Osteocyte (in vitro differentiated cells): ENCODE data around the gene ZNF331. TPM values are rescaled to one million over a fixed set of nuclear protein-coding genes. Genes with fewer than 3 reads are reported as not detected.

ENCODE experiments used
- DNase-seq: peaks from one replicate; pipeline ENCODE4 v3.0.0; 2021; ENCODE audit warnings: mixed read lengths; ENCODE audit not compliant: unreplicated experiment; ENCODE audit errors: extremely low spot score
- H3K27ac Mint-ChIP-seq: one replicate; pipeline ENCODE4 v1.8.0; 2021; ENCODE audit warnings: mild to moderate bottlenecking, mixed read lengths; ENCODE audit not compliant: unreplicated experiment
- H3K27me3 Mint-ChIP-seq: one replicate; pipeline ENCODE4 v1.8.0; 2021; ENCODE audit warnings: mixed read lengths; ENCODE audit not compliant: unreplicated experiment
- H3K36me3 Mint-ChIP-seq: one replicate; pipeline ENCODE4 v1.8.0; 2021; ENCODE audit warnings: mixed read lengths; ENCODE audit not compliant: unreplicated experiment
- H3K4me1 Mint-ChIP-seq: one replicate; pipeline ENCODE4 v1.8.0; 2021; ENCODE audit warnings: mixed read lengths; ENCODE audit not compliant: unreplicated experiment
- H3K4me3 Mint-ChIP-seq: one replicate; pipeline ENCODE4 v1.8.0; 2021; ENCODE audit warnings: mild to moderate bottlenecking, moderate library complexity, mixed read lengths; ENCODE audit not compliant: unreplicated experiment
- H3K9me3 Mint-ChIP-seq: one replicate; pipeline ENCODE4 v1.8.0; 2021; ENCODE audit warnings: mixed read lengths; ENCODE audit not compliant: unreplicated experiment
- total RNA-seq: library from RNA; stranded (reverse); gene quantifications from 2 replicates; pipeline ENCODE4 v1.2.1, GENCODE V29; 2021
- TF ChIP-seq, protein P1 (sequence below): fragments of 200-600 bp; sonication (generic); IDR thresholded peaks from 2 replicates; pipeline ENCODE4 v1.5.0; 2021; ENCODE audit warnings: antibody characterized with exemption, mild to moderate bottlenecking, moderate library complexity

ZNF331 gene
- total RNA-seq, 1 donor from 2014 or later: 7.4 TPM

DNA sequence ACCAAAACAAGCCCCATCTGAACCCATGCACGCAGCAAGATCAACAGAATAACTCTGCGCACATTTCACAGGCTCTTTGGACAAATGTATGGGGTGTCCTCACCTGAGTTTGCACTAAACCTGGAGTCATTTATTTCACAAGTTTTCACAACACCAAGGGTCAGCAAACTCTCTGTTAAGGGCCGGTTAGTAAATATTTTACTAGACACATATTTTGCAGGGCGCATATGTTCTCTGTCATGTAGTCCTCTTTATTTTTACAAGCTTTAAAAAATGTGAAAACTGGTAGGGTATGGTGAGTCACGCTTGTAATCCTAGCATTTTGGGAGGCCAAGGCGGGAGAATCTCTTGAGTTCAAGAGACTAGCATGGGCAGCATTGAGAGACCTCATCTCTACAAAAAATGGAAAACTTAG lies 48.3 kb downstream of the ZNF331 start:
- Mint-ChIP-seq H3K9me3 (peaks cover 7% of the 10 kb centered on the region), H3K27ac (no peak overlapping the region), H3K4me1 (no peaks in the 10 kb centered on the region), H3K36me3 (no peaks in the 10 kb centered on the region), H3K4me3 (no peak overlapping the region), H3K27me3 (no peaks in the 10 kb centered on the region)
- TF ChIP-seq, protein P1, sequence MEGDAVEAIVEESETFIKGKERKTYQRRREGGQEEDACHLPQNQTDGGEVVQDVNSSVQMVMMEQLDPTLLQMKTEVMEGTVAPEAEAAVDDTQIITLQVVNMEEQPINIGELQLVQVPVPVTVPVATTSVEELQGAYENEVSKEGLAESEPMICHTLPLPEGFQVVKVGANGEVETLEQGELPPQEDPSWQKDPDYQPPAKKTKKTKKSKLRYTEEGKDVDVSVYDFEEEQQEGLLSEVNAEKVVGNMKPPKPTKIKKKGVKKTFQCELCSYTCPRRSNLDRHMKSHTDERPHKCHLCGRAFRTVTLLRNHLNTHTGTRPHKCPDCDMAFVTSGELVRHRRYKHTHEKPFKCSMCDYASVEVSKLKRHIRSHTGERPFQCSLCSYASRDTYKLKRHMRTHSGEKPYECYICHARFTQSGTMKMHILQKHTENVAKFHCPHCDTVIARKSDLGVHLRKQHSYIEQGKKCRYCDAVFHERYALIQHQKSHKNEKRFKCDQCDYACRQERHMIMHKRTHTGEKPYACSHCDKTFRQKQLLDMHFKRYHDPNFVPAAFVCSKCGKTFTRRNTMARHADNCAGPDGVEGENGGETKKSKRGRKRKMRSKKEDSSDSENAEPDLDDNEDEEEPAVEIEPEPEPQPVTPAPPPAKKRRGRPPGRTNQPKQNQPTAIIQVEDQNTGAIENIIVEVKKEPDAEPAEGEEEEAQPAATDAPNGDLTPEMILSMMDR: no peak
- no peak for DNase-seq

DNA sequence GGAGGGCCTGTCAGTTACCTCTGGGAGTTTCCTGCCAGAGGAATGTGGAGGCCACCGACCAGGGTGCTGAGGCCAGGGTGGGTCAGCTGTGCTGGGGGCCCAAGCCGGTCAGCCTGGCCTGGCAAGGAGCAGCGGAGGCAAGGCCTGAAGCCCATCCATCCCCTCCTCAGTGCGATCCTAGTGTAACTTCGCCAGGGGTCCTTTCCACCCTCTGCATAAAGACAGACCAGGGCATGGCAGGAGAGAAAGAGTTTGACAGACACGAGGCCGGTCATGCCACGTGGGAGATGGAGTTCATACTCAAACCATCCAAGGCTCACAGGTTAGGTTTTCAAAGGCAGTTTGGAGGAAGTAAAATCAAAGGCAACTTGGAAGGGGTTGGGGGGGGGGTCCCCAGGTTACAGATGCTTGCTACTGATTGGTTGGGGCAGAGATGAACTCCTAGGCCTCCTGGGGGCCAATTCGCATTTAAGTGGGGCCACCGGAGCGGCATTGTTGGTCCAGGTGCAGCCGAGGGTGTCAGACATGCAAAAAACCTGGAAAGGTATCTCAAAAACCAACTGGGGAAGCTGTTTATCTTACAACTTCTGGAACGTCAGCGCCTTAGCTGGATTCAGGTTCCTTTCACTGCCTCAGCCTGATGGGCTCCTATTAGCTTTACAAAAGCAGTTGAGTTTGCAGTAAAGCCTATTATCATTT lies 57.0 kb downstream of the ZNF331 start:
- H3K27me3 Mint-ChIP-seq: no peaks in the 10 kb centered on the region
- TF ChIP-seq, protein P1: no peak
- DNase-seq: no peak
- H3K36me3 Mint-ChIP-seq: no peaks in the 10 kb centered on the region
- H3K4me1 Mint-ChIP-seq: no peaks in the 10 kb centered on the region
- H3K9me3 Mint-ChIP-seq: peaks cover 12% of the 10 kb centered on the region
- no peak overlapping the region for H3K27ac Mint-ChIP-seq
- H3K4me3 Mint-ChIP-seq: no peak overlapping the region

DNA sequence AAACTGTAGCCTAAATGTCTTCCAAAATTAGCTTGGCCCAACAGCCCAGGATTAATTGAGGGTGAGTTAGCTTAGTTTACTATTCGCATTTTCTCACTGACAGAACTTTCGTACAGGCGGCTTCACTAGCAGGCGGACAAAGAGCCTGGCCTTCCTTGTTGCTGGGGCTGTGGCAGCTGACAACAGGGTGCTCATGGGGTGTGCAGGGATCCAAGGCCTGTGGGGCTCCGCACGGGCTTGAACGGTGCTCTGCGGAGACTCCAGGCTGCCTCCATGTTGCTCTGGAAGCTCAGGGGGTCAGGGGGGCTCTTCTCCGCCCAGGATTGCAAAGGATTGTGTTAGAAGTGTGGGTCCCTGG lies 57.5 kb downstream of the ZNF331 start:
- Mint-ChIP-seq H3K36me3 (no peaks in the 10 kb centered on the region), H3K4me3 (no peak overlapping the region)
- TF ChIP-seq, protein P1: no peak

DNA sequence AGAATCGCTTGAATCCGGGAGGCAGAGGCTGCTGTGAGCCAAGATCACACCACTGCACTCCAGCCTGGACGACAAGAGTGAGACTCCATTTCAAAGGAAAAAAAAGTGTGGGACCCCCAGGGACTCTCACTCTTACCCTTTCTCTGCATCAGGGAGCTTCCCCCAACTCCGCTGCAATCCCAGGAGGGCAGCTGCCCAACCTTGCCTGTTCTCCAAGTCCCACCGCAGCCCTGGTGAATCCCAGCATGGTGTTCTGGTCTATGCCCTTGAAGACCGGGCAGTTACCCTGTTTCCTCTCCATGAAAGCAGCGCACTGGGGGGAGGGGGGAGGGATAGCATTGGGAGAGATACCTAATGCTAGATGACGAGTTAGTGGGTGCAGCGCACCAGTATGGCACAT lies 58.1 kb downstream of the ZNF331 start:
- H3K9me3 Mint-ChIP-seq: peaks cover 12% of the 10 kb centered on the region
- TF ChIP-seq, protein P1: no peak
- H3K36me3 Mint-ChIP-seq: no peaks in the 10 kb centered on the region
- H3K4me1 Mint-ChIP-seq: no peaks in the 10 kb centered on the region
- no peak overlapping the region for H3K27ac Mint-ChIP-seq
- H3K4me3 Mint-ChIP-seq: no peak overlapping the region
- H3K27me3 Mint-ChIP-seq: no peaks in the 10 kb centered on the region
- DNase-seq: no peak

More for the DNA sequence above, 57.5 kb downstream of the ZNF331 start:
- H3K4me1 Mint-ChIP-seq: no peaks in the 10 kb centered on the region
- DNase-seq: no peak
- H3K27me3 Mint-ChIP-seq: no peaks in the 10 kb centered on the region
- no peak overlapping the region for H3K27ac Mint-ChIP-seq
- peaks cover 12% of the 10 kb centered on the region for H3K9me3 Mint-ChIP-seq

DNA sequence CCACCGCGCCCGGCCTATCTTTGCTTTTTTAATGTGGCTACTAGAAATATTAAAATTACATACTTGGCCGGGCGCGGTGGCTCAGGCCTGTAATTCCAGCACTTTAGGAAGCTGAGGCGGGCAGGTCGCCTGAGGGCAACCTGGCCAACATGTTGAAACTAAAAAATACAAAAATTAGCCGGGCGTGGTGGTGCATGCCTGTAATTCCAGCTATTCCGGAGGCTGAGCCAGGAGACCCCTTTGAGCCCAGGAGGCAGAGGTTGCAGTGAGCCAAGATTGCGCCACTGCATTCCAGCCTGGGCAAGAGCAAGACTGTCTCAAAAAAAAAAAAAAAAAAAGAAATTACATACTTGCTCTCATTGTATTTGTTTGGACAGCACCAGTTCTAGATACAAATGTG lies 59.1 kb downstream of the ZNF331 start:
- Mint-ChIP-seq H3K4me3 (no peak overlapping the region), H3K36me3 (peaks cover 2% of the 10 kb centered on the region), H3K4me1 (no peaks in the 10 kb centered on the region), H3K27ac (no peak overlapping the region), H3K9me3 (peaks cover 10% of the 10 kb centered on the region), H3K27me3 (no peaks in the 10 kb centered on the region)
- DNase-seq: no peak
- TF ChIP-seq, protein P1: no peak
